Measurements from ENCODE around the gene NDUFB3.

- TF ChIP-seq EZH2phosphoT487 (IDR thresholded peaks at IDR 0.05; ENCODE audit: borderline replicate concordance) = no peak
- TF ChIP-seq, protein P1, sequence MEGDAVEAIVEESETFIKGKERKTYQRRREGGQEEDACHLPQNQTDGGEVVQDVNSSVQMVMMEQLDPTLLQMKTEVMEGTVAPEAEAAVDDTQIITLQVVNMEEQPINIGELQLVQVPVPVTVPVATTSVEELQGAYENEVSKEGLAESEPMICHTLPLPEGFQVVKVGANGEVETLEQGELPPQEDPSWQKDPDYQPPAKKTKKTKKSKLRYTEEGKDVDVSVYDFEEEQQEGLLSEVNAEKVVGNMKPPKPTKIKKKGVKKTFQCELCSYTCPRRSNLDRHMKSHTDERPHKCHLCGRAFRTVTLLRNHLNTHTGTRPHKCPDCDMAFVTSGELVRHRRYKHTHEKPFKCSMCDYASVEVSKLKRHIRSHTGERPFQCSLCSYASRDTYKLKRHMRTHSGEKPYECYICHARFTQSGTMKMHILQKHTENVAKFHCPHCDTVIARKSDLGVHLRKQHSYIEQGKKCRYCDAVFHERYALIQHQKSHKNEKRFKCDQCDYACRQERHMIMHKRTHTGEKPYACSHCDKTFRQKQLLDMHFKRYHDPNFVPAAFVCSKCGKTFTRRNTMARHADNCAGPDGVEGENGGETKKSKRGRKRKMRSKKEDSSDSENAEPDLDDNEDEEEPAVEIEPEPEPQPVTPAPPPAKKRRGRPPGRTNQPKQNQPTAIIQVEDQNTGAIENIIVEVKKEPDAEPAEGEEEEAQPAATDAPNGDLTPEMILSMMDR (conservative IDR thresholded peaks at IDR 0.05; ENCODE audit: low read length) = no peak
These were observed 11.6 kb upstream of the NDUFB3 start for GRCh38 chr2:201059961-201060755.
